ENCODE data around the gene EPHA5.

DNA sequence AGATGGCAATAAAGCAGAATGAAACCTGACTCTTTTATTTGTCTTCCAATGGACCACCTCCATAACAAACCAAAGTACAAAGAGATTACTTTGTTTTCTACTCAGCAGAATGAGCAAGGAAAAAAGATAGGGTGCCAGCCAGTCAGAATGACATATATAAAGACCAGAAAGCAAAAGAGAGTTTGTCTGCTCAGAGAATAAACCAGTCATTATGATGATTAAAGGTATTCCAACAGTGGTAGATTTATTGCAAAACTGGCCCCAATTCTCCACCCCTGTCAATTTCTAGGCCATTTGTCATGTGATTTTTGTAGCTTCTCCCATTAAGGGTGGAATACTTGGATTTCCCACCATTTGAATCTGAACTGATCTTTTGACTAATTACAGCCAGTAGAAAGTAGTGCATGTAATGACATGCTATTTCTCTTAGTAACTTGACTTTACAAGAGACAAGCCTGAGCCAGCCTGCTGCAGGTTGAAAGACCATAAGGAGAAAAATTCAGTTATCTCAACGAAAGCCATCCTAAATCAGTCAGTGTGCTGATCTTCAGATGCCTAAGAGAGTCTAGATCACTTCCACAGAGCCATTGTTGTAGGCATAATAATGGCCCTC is 203.1 kb downstream of the EPHA5 start:
- TF ChIP-seq, protein P1, sequence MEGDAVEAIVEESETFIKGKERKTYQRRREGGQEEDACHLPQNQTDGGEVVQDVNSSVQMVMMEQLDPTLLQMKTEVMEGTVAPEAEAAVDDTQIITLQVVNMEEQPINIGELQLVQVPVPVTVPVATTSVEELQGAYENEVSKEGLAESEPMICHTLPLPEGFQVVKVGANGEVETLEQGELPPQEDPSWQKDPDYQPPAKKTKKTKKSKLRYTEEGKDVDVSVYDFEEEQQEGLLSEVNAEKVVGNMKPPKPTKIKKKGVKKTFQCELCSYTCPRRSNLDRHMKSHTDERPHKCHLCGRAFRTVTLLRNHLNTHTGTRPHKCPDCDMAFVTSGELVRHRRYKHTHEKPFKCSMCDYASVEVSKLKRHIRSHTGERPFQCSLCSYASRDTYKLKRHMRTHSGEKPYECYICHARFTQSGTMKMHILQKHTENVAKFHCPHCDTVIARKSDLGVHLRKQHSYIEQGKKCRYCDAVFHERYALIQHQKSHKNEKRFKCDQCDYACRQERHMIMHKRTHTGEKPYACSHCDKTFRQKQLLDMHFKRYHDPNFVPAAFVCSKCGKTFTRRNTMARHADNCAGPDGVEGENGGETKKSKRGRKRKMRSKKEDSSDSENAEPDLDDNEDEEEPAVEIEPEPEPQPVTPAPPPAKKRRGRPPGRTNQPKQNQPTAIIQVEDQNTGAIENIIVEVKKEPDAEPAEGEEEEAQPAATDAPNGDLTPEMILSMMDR (optimal IDR thresholded peaks at IDR 0.05 in 1 of 3, IDR thresholded peaks at IDR 0.05 in 1 of 3, conservative IDR thresholded peaks at IDR 0.05 in 1 of 3; ENCODE audit: extremely low read depth in 1 of 3, insufficient read depth in 2 of 3, low read length in 3 of 3), result no peak
- no peak for TF ChIP-seq EZH2 (IDR thresholded peaks at IDR 0.05; ENCODE audit: low read length)

All from keratinocyte (primary cell).